GM12872 (cell line): ENCODE measurements around the gene PCGF6.

Source experiments
- TF ChIP-seq, protein P1 (sequence below): IDR thresholded peaks from 3 replicates; pipeline ENCODE4 v1.5.1; 2011; ENCODE audit warnings: low read depth, mild to moderate bottlenecking, low read length, moderate library complexity; ENCODE audit not compliant: insufficient read depth

The PCGF6 gene

GRCh38 chr10:103265717-103266329, 85.1 kb downstream of the PCGF6 start:
- TF ChIP-seq, protein P1, sequence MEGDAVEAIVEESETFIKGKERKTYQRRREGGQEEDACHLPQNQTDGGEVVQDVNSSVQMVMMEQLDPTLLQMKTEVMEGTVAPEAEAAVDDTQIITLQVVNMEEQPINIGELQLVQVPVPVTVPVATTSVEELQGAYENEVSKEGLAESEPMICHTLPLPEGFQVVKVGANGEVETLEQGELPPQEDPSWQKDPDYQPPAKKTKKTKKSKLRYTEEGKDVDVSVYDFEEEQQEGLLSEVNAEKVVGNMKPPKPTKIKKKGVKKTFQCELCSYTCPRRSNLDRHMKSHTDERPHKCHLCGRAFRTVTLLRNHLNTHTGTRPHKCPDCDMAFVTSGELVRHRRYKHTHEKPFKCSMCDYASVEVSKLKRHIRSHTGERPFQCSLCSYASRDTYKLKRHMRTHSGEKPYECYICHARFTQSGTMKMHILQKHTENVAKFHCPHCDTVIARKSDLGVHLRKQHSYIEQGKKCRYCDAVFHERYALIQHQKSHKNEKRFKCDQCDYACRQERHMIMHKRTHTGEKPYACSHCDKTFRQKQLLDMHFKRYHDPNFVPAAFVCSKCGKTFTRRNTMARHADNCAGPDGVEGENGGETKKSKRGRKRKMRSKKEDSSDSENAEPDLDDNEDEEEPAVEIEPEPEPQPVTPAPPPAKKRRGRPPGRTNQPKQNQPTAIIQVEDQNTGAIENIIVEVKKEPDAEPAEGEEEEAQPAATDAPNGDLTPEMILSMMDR = no peak

DNA sequence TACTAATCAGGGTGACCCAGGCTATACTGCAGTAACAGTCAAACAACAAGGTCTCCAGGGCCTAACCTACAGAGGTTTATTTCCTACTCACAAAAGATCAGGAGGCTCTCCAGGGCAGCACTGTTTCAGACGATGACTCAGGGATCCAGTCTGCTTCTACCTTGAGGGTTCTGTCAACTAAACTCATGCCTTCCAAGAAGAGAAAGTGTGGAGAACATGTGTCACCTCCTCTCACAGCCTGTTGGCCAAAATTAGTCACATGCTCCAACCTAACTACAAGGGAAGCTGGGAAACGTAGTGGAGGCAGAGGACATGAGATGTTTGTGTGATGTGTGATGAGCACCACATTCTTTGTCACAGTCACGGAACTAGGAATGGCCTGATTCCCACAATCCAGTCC, 88.7 kb downstream of the PCGF6 start:
- TF ChIP-seq, protein P1 = no peak

DNA sequence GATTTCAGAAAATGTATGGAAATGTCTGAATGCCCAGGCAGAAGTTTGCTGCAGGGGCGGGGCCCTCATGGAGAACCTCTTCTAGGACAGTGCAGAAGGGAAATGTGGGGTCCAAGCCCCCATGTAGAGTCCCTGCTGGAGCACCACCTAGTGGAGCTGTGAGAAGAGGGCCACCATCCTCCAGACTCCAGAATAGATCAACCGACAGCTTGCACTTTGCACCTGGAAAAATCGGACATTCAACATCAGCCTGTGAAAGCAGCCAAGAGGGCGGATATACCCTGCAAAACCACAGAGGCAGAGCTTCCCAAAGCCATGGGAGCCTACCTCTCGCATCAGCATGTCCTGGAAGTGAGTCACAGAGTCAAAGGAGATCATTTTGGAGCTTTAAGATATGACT, 91.0 kb downstream of the PCGF6 start:
- TF ChIP-seq, protein P1 = no peak

- TF ChIP-seq, protein P1 = no peak
Measured at GRCh38 chr10:103257812-103258211, 93.1 kb downstream of the PCGF6 start.

DNA sequence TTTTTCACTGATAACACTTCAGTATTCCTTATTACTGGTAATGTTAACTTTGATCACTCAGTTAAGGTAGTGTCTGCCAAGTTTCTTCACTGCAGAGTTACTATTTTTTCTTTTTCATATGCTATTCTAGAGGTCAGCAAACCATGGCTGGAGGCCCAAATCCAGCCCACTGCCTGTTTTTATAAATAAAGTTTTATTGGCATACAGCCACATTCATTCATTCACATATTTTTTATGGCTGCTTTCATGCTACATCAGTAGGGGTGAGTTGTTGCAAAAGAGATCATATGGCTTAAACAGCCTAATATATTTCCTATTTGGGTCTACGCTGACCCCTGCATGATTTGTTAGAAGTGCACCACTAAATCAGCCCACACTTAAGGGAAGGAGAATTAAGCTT, 94.3 kb downstream of the PCGF6 start:
- TF ChIP-seq, protein P1 = no peak

DNA sequence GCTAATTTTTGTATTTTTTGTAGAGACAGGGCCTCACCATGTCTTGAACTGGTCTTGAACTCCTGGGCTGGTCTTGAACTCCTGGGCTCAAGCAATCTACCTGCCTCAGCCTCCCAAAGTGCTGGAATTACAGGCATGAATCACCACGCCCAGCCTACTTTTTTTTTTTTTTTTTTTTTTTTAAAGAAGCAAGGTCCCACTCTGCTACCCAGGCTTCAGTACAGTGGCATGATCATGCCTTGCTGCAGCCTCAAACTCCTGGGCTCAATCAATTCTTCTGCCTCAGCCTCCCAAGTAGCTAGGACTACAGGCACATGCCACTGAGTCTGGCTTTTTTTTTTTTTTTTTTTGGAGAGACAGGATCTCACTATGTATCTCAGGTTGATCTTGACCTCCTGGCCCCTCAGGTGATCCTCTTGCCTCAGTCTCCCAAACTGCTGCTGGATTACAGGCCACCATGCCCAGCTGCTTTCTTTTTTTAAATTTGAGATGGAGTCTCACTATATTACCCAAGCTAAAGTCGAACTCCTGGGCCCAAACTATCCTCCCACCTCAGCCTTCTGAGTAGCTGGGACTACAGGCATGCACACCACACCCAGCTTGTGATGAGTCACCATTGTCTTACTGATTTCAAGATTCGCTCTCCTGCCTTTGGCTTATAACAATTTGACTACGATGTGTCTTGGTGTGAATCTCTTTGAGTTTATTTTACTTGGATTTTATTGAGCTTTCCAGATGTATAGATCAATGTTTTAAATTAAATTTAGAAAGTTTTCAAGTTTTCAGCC, 96.2 kb downstream of the PCGF6 start:
- TF ChIP-seq, protein P1 = no peak

GRCh38 chr10:103254113-103254512, 96.8 kb downstream of the PCGF6 start:
- TF ChIP-seq, protein P1 = no peak
